Epidermal melanocyte (primary cell): ENCODE measurements around the gene GRIK1.

Experiments used
- DNase-seq: peaks from one replicate; pipeline ENCODE4 v3.0.0; 2011; ENCODE audit warnings: low spot score; ENCODE audit not compliant: insufficient read length

GRIK1 gene

GRCh38 chr21:29546071-29546470, 393.7 kb downstream of the GRIK1 start:
- no peak for DNase-seq

- DNase-seq, result no peak
Measured at GRCh38 chr21:29540289-29540688, 399.5 kb downstream of the GRIK1 start.

- no peak for DNase-seq
Measured at GRCh38 chr21:29538115-29538514, 401.7 kb downstream of the GRIK1 start.

GRCh38 chr21:29534448-29534847, 405.3 kb downstream of the GRIK1 start:
- no peak for DNase-seq

GRCh38 chr21:29529139-29529538, 410.7 kb downstream of the GRIK1 start:
- DNase-seq, result no peak

- no peak for DNase-seq
Measured at GRCh38 chr21:29526545-29526944, 413.3 kb downstream of the GRIK1 start.

- no peak for DNase-seq
Measured at GRCh38 chr21:29524055-29524454, 415.7 kb downstream of the GRIK1 start.

- no peak for DNase-seq
Measured at GRCh38 chr21:29523646-29524045, 416.1 kb downstream of the GRIK1 start.

GRCh38 chr21:29521872-29522271, 417.9 kb downstream of the GRIK1 start:
- no peak for DNase-seq

- no peak for DNase-seq
Measured at GRCh38 chr21:29520171-29520570, 419.6 kb downstream of the GRIK1 start.

- DNase-seq, result no peak
Measured at GRCh38 chr21:29514652-29515247, 425.0 kb downstream of the GRIK1 start.

GRCh38 chr21:29513535-29513934, 426.3 kb downstream of the GRIK1 start:
- DNase-seq, result no peak

GRCh38 chr21:29511096-29511495, 428.7 kb downstream of the GRIK1 start:
- DNase-seq, result no peak

- no peak for DNase-seq
Measured at GRCh38 chr21:29509121-29509520, 430.7 kb downstream of the GRIK1 start.

- no peak for DNase-seq
Measured at GRCh38 chr21:29508301-29508700, 431.5 kb downstream of the GRIK1 start.

- no peak for DNase-seq
Measured at GRCh38 chr21:29506947-29507346, 432.8 kb downstream of the GRIK1 start.

- DNase-seq, result no peak
Measured at GRCh38 chr21:29506214-29506613, 433.6 kb downstream of the GRIK1 start.

GRCh38 chr21:29504751-29505321, 435.0 kb downstream of the GRIK1 start:
- DNase-seq, result no peak

- DNase-seq, result no peak
Measured at GRCh38 chr21:29501451-29501850, 438.3 kb downstream of the GRIK1 start.

GRCh38 chr21:29499734-29500343, 440.0 kb downstream of the GRIK1 start:
- no peak for DNase-seq

GRCh38 chr21:29499229-29499628, 440.6 kb downstream of the GRIK1 start:
- no peak for DNase-seq

GRCh38 chr21:29496337-29496736, 443.5 kb downstream of the GRIK1 start:
- DNase-seq, result no peak

GRCh38 chr21:29490016-29490415, 449.8 kb downstream of the GRIK1 start:
- DNase-seq, result no peak
